GM10266 (cell line): ENCODE data around the gene PLAGL2.

Experiments used
- DNase-seq: peaks from one replicate; pipeline ENCODE4 v3.0.0; 2012; ENCODE audit errors: extremely low spot score
- CTCF ChIP-seq: IDR thresholded peaks from 2 replicates; pipeline ENCODE4 v1.5.1; 2012; ENCODE audit warnings: mild to moderate bottlenecking, low read depth; ENCODE audit not compliant: control insufficient read depth, insufficient read depth; ENCODE audit errors: missing control alignments

Gene PLAGL2

GRCh38 chr20:32206760-32207625 is 550 bp downstream of the PLAGL2 start:
- no peak for DNase-seq
- no peak for TF ChIP-seq CTCF

DNA sequence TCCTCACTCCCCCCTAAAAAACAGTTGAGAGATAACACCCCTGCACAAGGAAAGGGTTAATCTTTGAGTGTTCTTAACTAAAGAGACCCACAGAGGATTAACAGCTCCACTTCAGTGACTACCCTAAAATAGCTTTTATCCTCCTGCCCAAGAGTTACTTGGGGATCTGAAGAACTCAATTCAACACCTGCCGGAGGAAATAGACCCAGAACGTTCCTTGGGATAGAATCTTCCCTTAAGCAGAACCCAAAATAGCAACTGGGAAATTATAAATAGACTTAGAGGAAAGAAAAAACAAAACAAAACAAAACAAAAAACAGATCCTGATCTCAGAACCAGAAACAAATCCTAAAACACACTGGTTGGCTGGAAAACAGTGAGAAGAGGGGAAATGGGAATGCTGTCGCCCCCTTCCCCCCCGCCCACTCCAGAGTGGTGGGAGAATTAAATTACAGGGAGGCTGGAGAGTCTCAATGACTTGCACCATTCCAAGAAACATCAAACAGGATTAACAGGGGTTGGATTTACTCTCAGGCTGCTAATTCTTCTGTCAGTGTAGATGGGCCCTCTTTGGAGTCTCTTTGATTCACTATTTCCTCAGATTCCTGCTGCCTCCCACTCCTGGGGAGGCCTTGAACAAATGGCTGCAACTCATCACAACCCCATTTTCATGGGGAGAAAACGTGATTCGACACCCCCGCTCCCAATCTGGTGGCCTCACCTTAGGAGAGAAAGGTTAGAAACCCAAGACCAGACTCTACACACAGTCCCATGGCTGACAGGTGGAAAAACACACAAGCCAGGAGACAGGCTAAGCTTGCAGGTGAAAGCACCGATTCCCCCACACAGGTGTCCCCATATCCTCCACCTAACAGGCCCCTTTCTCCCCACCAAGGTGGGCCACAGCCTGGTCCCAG is 1.4 kb downstream of the PLAGL2 start:
- DNase-seq: no peak
- no peak for TF ChIP-seq CTCF

DNA sequence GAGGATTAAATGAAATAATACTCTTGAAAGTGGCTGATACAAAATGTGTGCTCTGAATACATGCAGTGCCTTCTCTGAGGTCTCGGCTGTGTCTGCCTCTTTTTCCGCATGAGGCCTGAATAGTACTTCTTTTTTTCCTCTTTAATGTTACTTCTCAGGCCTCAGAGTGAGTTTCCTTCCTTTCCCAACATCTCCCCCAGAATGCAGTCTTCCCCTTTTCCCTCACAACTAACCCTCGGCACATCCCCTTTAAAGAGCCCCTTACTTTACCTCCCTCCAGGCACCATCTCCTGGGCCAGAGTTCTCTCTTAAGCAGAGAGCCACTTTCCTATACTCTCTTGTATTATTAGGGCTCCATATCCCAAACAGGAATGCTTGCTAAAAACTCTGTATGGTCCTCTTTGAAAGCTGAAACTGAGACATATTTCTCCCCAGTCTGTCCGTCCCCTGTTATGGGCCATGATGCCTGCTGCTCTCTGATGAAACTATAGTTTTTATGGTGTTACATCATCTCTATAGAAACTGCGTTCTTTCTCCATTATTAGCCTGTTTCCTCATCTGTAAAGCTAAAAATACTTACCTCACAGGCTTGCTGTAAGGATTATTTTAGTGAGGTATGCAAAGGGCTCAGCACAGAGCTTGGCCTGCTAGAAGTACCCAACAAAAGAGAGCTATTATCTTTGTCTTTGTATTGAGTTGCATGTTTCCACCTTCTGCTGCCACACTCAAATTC is 2.3 kb downstream of the PLAGL2 start:
- DNase-seq: peak; percentile 62
- TF ChIP-seq CTCF: no peak

GRCh38 chr20:32204205-32205109 is 3.1 kb downstream of the PLAGL2 start:
- DNase-seq: no peak

GRCh38 chr20:32203356-32204204 is 4.0 kb downstream of the PLAGL2 start:
- no peak for TF ChIP-seq CTCF
- no peak for DNase-seq

More at GRCh38 chr20:32204205-32205109, 3.1 kb downstream of the PLAGL2 start:
- TF ChIP-seq CTCF: no peak
